Activated T-cell treated with anti-CD3 and anti-CD28 coated beads, Interleukin-2, amount 50 U/mL, for 4 hours (primary cell): ENCODE results near the gene SMOC2. TPM values are rescaled to one million over a fixed set of nuclear protein-coding genes. Genes with fewer than 3 reads are reported as not detected.

Experiments
- ATAC-seq, 2 donors: fragments of 200-7000 bp; cut with Tn5 transposase; one replicate each; pipeline ENCODE4 v1.10.0; 2021
- DNase-seq: peaks from one replicate; pipeline ENCODE4 v3.0.0-alpha.2; 2020
- H3K27me3 Mint-ChIP-seq: one replicate; pipeline ENCODE4 v1.8.0; 2021; ENCODE audit warnings: low read depth, mixed read lengths
- H3K36me3 Mint-ChIP-seq: one replicate; pipeline ENCODE4 v1.8.0; 2022; ENCODE audit warnings: mixed read lengths; ENCODE audit not compliant: insufficient read depth
- H3K4me1 Mint-ChIP-seq: one replicate; pipeline ENCODE4 v1.8.0; 2021; ENCODE audit warnings: low read depth, mixed read lengths
- H3K4me3 Mint-ChIP-seq: one replicate; pipeline ENCODE4 v1.8.0; 2021; ENCODE audit warnings: mild to moderate bottlenecking, moderate library complexity, mixed read lengths
- H3K9me3 Mint-ChIP-seq: one replicate; pipeline ENCODE4 v1.8.0; 2021; ENCODE audit warnings: mixed read lengths
- total RNA-seq, 3 donors: library from RNA; stranded (reverse); gene quantifications; one replicate each; pipeline ENCODE4 v1.2.1, GENCODE V29; 2021

The SMOC2 gene
- total RNA-seq, 3 donors from 2014 or later = 0.08 to 0.11 (median 0.10) TPM

- Mint-ChIP-seq H3K4me1 (no peaks in the 10 kb centered on the region), H3K36me3 (no peaks in the 10 kb centered on the region), H3K9me3 (no peaks in the 10 kb centered on the region), H3K4me3 (no peak overlapping the region), H3K27me3 (no peaks in the 10 kb centered on the region)
- ATAC-seq = no peak
- no peak for DNase-seq
Observed at GRCh38 chr6:168498161-168498843, 57.3 kb downstream of the SMOC2 start.

DNA sequence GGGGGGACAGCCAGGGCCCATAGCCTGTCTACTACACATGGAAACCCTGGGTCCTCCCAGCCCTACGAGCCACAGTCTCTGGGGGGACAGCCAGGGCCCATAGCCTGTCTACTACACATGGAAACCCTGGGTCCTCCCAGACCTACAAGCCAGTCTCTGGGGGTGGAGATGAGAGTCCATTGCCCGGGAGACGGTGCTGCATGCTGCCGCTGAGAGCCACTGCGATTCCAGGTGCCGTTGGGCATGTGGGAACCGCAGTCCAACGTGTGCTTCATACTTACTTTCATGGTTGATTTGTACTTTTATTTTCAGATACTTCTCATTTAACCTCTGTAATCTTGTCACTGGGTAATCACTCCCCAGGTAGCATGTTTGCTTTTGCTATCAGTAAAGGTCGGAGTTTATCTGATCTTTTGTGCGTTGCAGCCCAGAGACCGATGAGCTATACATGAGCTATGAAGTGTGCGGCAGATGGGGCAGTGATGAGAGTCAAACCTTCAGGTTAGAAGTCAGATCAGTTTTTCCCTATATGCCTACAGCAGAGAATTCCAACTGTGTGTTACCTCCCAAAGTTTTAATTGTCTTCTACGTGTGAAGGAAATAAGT lies 58.2 kb downstream of the SMOC2 start:
- no peaks in the 10 kb centered on the region for H3K4me1 Mint-ChIP-seq
- ATAC-seq = no peak
- H3K4me3 Mint-ChIP-seq = no peak overlapping the region
- H3K36me3 Mint-ChIP-seq = no peaks in the 10 kb centered on the region
- no peak for DNase-seq
- H3K9me3 Mint-ChIP-seq = no peaks in the 10 kb centered on the region
- no peaks in the 10 kb centered on the region for H3K27me3 Mint-ChIP-seq

- no peaks in the 10 kb centered on the region for H3K9me3 Mint-ChIP-seq
- DNase-seq = no peak
- no peak overlapping the region for H3K4me3 Mint-ChIP-seq
- H3K36me3 Mint-ChIP-seq = no peaks in the 10 kb centered on the region
- H3K4me1 Mint-ChIP-seq = no peaks in the 10 kb centered on the region
- H3K27me3 Mint-ChIP-seq = no peaks in the 10 kb centered on the region
- no peak for ATAC-seq
Observed at GRCh38 chr6:168500519-168500918, 59.5 kb downstream of the SMOC2 start.

- H3K27me3 Mint-ChIP-seq = no peaks in the 10 kb centered on the region
- no peaks in the 10 kb centered on the region for H3K9me3 Mint-ChIP-seq
- DNase-seq (no peak), ATAC-seq (no peak)
- no peak overlapping the region for H3K4me3 Mint-ChIP-seq
- no peaks in the 10 kb centered on the region for H3K36me3 Mint-ChIP-seq
- no peaks in the 10 kb centered on the region for H3K4me1 Mint-ChIP-seq
Observed at GRCh38 chr6:168501561-168501960, 60.6 kb downstream of the SMOC2 start.

DNA sequence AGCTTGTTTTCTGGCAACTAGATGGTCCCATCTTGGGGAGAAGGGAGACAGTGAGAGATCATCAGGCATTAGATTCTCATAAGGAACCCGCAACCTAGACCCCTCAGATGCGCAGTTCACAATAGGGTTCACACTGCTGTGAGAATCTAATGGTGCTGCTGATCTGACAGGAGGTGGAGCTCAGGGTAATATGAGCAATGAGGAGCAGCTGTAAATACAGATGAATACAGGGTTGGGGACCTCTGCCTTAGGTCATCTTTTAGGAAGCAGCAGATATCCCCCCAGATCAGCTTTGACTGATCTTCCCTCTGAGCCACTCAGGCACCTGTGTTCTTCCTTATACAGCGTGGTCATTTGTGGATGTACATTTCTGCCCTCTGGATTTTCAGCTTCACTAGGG lies 63.4 kb downstream of the SMOC2 start:
- Mint-ChIP-seq H3K27me3 (no peaks in the 10 kb centered on the region), H3K9me3 (no peaks in the 10 kb centered on the region), H3K4me1 (no peaks in the 10 kb centered on the region), H3K36me3 (no peaks in the 10 kb centered on the region), H3K4me3 (no peak overlapping the region)
- ATAC-seq = no peak
- no peak for DNase-seq

DNA sequence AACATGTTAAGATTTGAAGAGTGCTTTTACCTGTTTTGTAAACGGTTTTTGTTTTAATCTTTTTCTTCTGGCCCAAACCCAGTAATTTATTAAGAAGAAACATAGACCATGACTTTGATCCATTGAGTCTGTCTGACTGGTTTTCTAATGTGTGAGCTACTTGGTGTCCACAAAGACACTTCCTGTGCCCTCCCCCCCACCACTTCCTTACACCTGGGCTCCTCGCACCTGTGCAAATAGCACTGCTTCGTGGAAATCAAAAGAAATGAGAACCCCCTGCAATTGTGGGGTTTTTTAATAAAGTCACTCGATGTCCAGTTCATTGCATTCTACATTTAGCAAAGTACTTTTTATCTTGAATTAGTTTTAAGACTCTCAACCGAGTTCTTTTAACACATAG lies 65.5 kb downstream of the SMOC2 start:
- ATAC-seq = no peak
- H3K4me3 Mint-ChIP-seq = no peak overlapping the region
- no peaks in the 10 kb centered on the region for H3K9me3 Mint-ChIP-seq
- no peaks in the 10 kb centered on the region for H3K4me1 Mint-ChIP-seq
- no peaks in the 10 kb centered on the region for H3K27me3 Mint-ChIP-seq
- DNase-seq = no peak
- H3K36me3 Mint-ChIP-seq = no peaks in the 10 kb centered on the region

DNA sequence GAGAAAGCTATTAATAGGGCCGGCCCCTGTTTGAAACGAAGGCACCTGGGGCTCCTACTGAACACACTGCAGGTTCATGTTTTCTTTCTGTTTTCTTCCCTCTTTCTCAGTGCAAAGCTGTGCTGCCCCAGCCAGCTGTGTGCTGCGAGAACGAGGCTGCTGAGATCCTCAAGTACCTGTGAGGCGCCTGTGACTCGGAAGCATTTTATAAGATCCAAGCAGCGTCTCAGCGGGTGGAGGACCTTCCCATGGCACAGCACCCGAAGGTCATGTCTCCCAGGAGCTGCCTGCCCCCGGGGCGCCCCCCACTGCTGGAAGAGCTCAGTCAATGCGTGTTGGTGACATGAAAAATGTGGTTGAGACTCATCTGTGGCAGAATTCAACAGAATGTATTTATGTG lies 66.3 kb downstream of the SMOC2 start:
- no peaks in the 10 kb centered on the region for H3K9me3 Mint-ChIP-seq
- no peaks in the 10 kb centered on the region for H3K36me3 Mint-ChIP-seq
- ATAC-seq = no peak
- no peaks in the 10 kb centered on the region for H3K27me3 Mint-ChIP-seq
- DNase-seq = no peak
- no peak overlapping the region for H3K4me3 Mint-ChIP-seq
- H3K4me1 Mint-ChIP-seq = no peaks in the 10 kb centered on the region

GRCh38 chr6:168507730-168508129 lies 66.7 kb downstream of the SMOC2 start:
- H3K36me3 Mint-ChIP-seq = no peaks in the 10 kb centered on the region
- H3K9me3 Mint-ChIP-seq = no peaks in the 10 kb centered on the region
- ATAC-seq = no peak
- H3K4me3 Mint-ChIP-seq = no peak overlapping the region
- H3K4me1 Mint-ChIP-seq = no peaks in the 10 kb centered on the region
- DNase-seq = no peak
- no peaks in the 10 kb centered on the region for H3K27me3 Mint-ChIP-seq

- DNase-seq (no peak), ATAC-seq (no peak)
- Mint-ChIP-seq H3K9me3 (no peaks in the 10 kb centered on the region), H3K27me3 (no peaks in the 10 kb centered on the region), H3K4me1 (no peaks in the 10 kb centered on the region), H3K36me3 (no peaks in the 10 kb centered on the region), H3K4me3 (no peak overlapping the region)
Observed at GRCh38 chr6:168508903-168509302, 67.9 kb downstream of the SMOC2 start.

- no peak for DNase-seq
- Mint-ChIP-seq H3K36me3 (no peaks in the 10 kb centered on the region), H3K9me3 (no peaks in the 10 kb centered on the region), H3K27me3 (no peaks in the 10 kb centered on the region), H3K4me1 (no peaks in the 10 kb centered on the region), H3K4me3 (no peak overlapping the region)
- ATAC-seq = no peak
Observed at GRCh38 chr6:168513766-168514165, 72.8 kb downstream of the SMOC2 start.

DNA sequence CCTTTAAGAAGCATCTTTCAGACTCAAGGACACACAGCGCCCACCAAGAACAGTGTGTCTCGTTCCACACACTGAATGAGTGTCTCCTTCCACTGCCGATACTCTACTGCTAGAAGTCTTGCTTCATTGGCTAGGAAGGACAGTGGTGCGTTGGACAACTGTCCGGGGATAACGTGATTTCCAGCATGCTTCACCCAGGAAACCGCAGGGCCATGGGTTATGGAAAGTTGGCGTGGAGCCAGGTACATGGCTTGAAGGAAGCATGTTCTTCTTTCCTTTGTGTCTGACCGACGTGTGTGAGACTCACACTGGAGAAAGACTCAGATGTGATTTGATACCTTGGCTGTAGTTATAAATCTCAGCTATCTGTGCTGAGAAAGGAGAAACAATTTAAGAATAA lies 73.2 kb downstream of the SMOC2 start:
- ATAC-seq = no peak
- no peaks in the 10 kb centered on the region for H3K9me3 Mint-ChIP-seq
- no peak for DNase-seq
- no peaks in the 10 kb centered on the region for H3K27me3 Mint-ChIP-seq
- no peaks in the 10 kb centered on the region for H3K4me1 Mint-ChIP-seq
- H3K4me3 Mint-ChIP-seq = no peak overlapping the region
- no peaks in the 10 kb centered on the region for H3K36me3 Mint-ChIP-seq

GRCh38 chr6:168515376-168515775 lies 74.4 kb downstream of the SMOC2 start:
- Mint-ChIP-seq H3K4me3 (no peak overlapping the region), H3K4me1 (no peaks in the 10 kb centered on the region), H3K9me3 (no peaks in the 10 kb centered on the region), H3K36me3 (no peaks in the 10 kb centered on the region), H3K27me3 (no peaks in the 10 kb centered on the region)
- ATAC-seq (no peak), DNase-seq (no peak)

DNA sequence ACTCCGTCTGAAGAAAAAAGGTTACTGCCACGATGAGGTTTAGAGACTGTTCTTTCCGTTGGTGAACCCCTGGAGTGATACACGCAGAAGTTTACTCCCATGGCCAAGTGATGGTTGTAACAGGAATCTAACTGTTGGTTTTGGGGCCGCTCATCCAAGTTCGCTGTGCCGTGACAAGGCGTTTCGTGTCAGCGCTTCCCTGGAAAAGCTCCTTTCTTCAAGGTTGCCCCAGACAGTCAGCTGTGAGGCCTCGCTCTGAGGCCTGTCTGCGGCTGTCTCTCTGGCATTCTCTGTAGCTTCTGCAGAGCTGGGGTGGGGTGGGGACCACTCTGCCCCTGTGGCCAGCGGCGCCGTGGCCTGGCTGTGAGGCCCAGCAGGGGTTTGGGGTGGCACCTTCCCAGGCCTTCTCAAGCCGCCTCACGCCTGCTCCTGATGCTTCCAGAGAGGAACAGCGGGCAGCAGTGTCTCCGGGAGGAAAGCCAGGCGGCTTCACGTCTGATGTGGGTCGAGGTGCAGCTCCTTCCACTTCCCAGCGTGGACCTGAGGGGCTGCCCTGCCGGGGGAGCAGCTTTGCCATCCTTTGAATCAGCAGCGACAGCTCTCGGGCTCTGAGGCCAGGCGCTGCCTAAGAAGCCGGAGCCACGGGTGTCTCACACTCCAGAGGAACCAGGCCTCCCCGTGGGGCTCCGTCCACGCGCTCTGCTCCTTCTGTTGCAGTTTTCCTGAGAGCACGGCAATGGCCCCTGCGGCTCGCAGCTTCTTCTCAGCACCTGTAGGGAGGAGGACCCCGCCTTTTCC lies 76.2 kb downstream of the SMOC2 start:
- ATAC-seq (no peak), DNase-seq (no peak)
- Mint-ChIP-seq H3K4me1 (no peaks in the 10 kb centered on the region), H3K27me3 (no peaks in the 10 kb centered on the region), H3K9me3 (no peaks in the 10 kb centered on the region), H3K36me3 (no peaks in the 10 kb centered on the region), H3K4me3 (no peak overlapping the region)

DNA sequence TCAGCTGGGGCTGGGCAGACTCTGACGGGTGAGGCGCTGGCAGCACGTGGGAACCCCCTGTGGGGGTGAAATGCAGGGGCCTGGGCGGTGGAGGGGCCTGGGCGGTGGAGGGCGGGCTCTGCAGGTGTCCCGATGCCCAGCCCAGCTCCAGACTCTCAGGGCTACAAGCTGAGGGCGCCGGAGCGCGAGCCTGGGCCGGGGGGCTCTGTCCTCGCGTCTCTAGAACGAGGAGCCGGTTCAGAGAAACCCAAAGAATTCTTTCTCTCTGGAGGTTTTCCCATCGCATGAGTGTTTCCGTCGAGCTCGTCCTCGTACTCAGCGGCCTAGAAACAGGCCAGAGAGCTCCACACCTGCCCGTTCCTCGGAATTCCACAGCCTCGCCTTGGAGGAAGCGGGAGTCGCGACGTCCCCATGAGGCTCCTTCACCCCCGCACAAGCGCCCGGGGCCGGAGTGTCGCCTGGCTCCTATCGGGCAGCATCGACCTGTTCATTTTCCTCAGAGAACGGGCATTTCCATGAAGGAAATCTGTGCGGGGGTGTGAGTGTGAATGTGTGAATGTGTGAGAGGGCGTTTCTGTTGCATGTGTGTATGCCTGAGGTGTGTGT lies 76.9 kb downstream of the SMOC2 start:
- ATAC-seq (no peak), DNase-seq (no peak)
- Mint-ChIP-seq H3K4me1 (no peaks in the 10 kb centered on the region), H3K4me3 (no peak overlapping the region), H3K9me3 (no peaks in the 10 kb centered on the region), H3K36me3 (no peaks in the 10 kb centered on the region), H3K27me3 (no peaks in the 10 kb centered on the region)
